Bronchial epithelial cell (primary cell): Measurements from ENCODE around the gene JARID2. TPM values are rescaled to one million over a fixed set of nuclear protein-coding genes. Genes with fewer than 3 reads are reported as not detected.

Experiments used
- DNase-seq: peaks from one replicate; pipeline ENCODE4 v3.0.0-alpha.2; 2010; ENCODE audit warnings: low read depth
- FAIRE-seq: peaks from 2 replicates; lab custom pipeline; 2011; peaks lifted over from hg19 to GRCh38; lab: Jason Lieb, UNC
- H3K27me3 ChIP-seq: 2 replicates; pipeline ENCODE4 v1.5.1; 2011; ENCODE audit warnings: low read length; ENCODE audit not compliant: control insufficient read depth, insufficient read depth
- H3K36me3 ChIP-seq: 2 replicates; pipeline ENCODE4 v1.5.1; 2011; ENCODE audit warnings: low read length; ENCODE audit not compliant: control insufficient read depth, insufficient read depth
- H3K4me3 ChIP-seq: 2 replicates; pipeline ENCODE4 v1.5.1; 2011; ENCODE audit warnings: mild to moderate bottlenecking, low read depth, low read length, control low read depth
- total RNA-seq: library from RNA; depleted of rRNA; stranded (reverse); fragments of >200 nt; gene quantifications from 2 replicates; pipeline ENCODE4 v1.2.1, GENCODE V29; 2014
- TF ChIP-seq, protein P1 (sequence below): IDR thresholded peaks from 2 replicates; pipeline ENCODE4 v1.5.1; 2011; ENCODE audit warnings: mild to moderate bottlenecking, moderate library complexity, low read length, control low read depth, inconsistent platforms; ENCODE audit not compliant: insufficient read depth, severe bottlenecking

Gene JARID2
- total RNA-seq, 1 donor from 2014 or later, result 29.2 TPM

DNA sequence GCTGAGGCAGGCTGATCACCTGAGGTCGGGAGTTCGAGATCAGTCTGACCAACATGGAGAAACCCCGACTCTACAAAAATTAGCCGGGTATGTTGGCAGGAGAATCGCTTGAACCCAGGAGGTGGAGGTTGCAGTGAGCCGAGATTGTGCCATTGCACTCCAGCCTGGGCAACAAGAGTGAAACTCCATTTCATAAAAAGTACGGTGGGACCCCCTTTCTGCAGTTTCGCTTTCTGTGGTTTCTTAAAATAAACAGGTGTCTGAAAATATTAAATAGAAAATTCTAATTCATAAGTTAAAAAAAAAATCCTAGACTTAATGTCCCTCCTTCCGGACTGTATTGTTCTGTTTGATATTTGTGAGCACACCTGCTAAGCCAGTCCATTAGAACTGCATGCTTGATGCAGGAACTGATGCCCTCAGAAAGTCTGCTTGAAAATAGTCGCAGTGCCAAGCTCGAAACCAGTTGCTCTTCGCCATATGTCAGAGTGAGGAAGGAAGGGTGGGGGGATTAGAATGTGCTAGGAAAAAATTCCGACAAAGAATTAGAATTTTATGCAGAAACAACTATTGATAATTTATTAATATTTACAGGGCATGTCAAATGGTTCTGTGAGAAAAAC, 85.9 kb downstream of the JARID2 start:
- DNase-seq, result no peak
- no peak for FAIRE-seq
- Histone ChIP-seq H3K27me3 (no peaks in the 10 kb centered on the region), H3K4me3 (no peak overlapping the region), H3K36me3 (no peaks in the 10 kb centered on the region)
- TF ChIP-seq, protein P1, sequence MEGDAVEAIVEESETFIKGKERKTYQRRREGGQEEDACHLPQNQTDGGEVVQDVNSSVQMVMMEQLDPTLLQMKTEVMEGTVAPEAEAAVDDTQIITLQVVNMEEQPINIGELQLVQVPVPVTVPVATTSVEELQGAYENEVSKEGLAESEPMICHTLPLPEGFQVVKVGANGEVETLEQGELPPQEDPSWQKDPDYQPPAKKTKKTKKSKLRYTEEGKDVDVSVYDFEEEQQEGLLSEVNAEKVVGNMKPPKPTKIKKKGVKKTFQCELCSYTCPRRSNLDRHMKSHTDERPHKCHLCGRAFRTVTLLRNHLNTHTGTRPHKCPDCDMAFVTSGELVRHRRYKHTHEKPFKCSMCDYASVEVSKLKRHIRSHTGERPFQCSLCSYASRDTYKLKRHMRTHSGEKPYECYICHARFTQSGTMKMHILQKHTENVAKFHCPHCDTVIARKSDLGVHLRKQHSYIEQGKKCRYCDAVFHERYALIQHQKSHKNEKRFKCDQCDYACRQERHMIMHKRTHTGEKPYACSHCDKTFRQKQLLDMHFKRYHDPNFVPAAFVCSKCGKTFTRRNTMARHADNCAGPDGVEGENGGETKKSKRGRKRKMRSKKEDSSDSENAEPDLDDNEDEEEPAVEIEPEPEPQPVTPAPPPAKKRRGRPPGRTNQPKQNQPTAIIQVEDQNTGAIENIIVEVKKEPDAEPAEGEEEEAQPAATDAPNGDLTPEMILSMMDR, result no peak

DNA sequence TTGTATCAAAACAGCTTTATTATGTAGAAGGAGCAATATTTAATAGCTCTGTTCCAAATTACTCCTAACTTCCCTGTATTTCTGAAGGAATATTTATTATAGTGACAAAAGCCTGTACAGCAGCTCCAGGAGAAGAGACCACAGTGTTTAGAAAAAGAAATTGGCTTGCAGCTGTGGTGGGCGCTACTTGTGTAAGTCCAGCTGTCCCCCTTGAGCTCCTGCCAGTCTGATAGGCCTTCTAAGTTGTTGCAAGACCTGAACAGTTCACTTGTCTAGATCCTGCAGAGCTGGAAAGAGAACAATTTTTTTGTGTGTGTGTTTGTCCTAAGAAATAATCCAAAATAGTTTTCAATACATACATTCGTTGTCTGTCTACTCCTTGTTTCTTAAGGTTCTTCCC, 86.6 kb downstream of the JARID2 start:
- Histone ChIP-seq H3K4me3 (no peak overlapping the region), H3K27me3 (no peaks in the 10 kb centered on the region), H3K36me3 (no peaks in the 10 kb centered on the region)
- TF ChIP-seq, protein P1, result no peak
- no peak for DNase-seq
- FAIRE-seq, result no peak

GRCh38 chr6:15335385-15335784, 89.5 kb downstream of the JARID2 start:
- Histone ChIP-seq H3K4me3 (no peak overlapping the region), H3K27me3 (no peaks in the 10 kb centered on the region), H3K36me3 (no peaks in the 10 kb centered on the region)
- DNase-seq (no peak), FAIRE-seq (no peak)
- TF ChIP-seq, protein P1, result no peak

DNA sequence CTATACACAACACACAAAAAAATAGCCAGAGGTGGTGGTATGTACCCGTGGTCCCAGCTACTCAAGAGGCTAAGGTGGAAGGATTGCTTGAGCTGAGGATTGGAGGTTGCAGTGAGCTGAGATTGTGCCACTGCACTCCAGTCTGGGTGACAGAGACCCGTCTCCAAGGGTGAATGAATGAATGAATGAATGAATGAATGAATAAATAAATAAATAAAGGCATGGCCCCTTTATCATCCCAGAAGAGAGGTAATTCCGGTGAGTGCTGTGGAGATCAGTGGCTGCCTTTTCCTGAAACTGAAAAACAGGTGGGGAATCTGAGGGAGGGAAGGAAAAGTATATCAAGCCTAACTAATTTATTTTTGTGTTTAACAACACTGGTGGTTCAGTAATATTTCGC, 90.0 kb downstream of the JARID2 start:
- DNase-seq (no peak), FAIRE-seq (no peak)
- Histone ChIP-seq H3K27me3 (no peaks in the 10 kb centered on the region), H3K36me3 (no peaks in the 10 kb centered on the region), H3K4me3 (no peak overlapping the region)
- TF ChIP-seq, protein P1, result no peak

GRCh38 chr6:15336900-15337560, 91.2 kb downstream of the JARID2 start:
- Histone ChIP-seq H3K4me3 (no peak overlapping the region), H3K36me3 (no peaks in the 10 kb centered on the region), H3K27me3 (no peaks in the 10 kb centered on the region)
- DNase-seq, result no peak
- FAIRE-seq, result no peak
- TF ChIP-seq, protein P1, result no peak

GRCh38 chr6:15337582-15337981, 91.7 kb downstream of the JARID2 start:
- FAIRE-seq, result no peak
- H3K4me3 ChIP-seq, result no peak overlapping the region
- no peaks in the 10 kb centered on the region for H3K36me3 ChIP-seq
- H3K27me3 ChIP-seq, result no peaks in the 10 kb centered on the region
- TF ChIP-seq, protein P1, result no peak
- DNase-seq, result no peak
